OCI-LY3 (cell line): ENCODE results near the gene OR2W1.

Source experiments
- EZH2phosphoT487 ChIP-seq: fragments of 200-600 bp; shearing (Covaris generic); IDR thresholded peaks from 2 replicates; pipeline ENCODE4 v1.6.1; 2018; ENCODE audit warnings: antibody characterized with exemption, mixed run types, low read depth
- TF ChIP-seq, protein P1 (sequence below): fragments of 200-600, 300-600 bp; sonication (generic); IDR thresholded peaks from 2 replicates; pipeline ENCODE4 v1.5.1; 2014; ENCODE audit warnings: antibody characterized with exemption, low read length, low read depth

GRCh38 chr6:29092957-29093356, 48.0 kb upstream of the OR2W1 start:
- TF ChIP-seq, protein P1, sequence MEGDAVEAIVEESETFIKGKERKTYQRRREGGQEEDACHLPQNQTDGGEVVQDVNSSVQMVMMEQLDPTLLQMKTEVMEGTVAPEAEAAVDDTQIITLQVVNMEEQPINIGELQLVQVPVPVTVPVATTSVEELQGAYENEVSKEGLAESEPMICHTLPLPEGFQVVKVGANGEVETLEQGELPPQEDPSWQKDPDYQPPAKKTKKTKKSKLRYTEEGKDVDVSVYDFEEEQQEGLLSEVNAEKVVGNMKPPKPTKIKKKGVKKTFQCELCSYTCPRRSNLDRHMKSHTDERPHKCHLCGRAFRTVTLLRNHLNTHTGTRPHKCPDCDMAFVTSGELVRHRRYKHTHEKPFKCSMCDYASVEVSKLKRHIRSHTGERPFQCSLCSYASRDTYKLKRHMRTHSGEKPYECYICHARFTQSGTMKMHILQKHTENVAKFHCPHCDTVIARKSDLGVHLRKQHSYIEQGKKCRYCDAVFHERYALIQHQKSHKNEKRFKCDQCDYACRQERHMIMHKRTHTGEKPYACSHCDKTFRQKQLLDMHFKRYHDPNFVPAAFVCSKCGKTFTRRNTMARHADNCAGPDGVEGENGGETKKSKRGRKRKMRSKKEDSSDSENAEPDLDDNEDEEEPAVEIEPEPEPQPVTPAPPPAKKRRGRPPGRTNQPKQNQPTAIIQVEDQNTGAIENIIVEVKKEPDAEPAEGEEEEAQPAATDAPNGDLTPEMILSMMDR = no peak
- TF ChIP-seq EZH2phosphoT487 = no peak
